GM12891 (cell line): ENCODE measurements around the gene CTXND1.

Source experiments
- PAX5 ChIP-seq: IDR thresholded peaks from 2 replicates; pipeline ENCODE4 v1.6.1; 2011; ENCODE audit warnings: low read length, moderate library complexity, mild to moderate bottlenecking; ENCODE audit not compliant: insufficient read depth, severe bottlenecking
- POLR2A ChIP-seq: IDR thresholded peaks from 2 replicates; pipeline ENCODE4 v1.6.1; 2011; ENCODE audit warnings: low read depth, low read length, control low read depth
- POLR2AphosphoS5 ChIP-seq: IDR thresholded peaks from 2 replicates; pipeline ENCODE4 v1.6.1; 2011; ENCODE audit warnings: low read depth, low read length, control low read depth
- POU2F2 ChIP-seq: IDR thresholded peaks from 2 replicates; pipeline ENCODE4 v1.6.1; 2011; ENCODE audit warnings: low read depth, mild to moderate bottlenecking, control low read depth, low read length, moderate library complexity
- SPI1 ChIP-seq: IDR thresholded peaks from 2 replicates; pipeline ENCODE4 v1.6.1; 2011; ENCODE audit warnings: low read depth, low read length, control low read depth
- TAF1 ChIP-seq: IDR thresholded peaks from 2 replicates; pipeline ENCODE4 v1.6.1; 2011; ENCODE audit warnings: low read depth, low read length, control low read depth

- TF ChIP-seq PAX5 (no peak), POLR2A (no peak), TAF1 (no peak), POLR2AphosphoS5 (no peak), SPI1 (no peak), POU2F2 (no peak)
These were observed 69.3 kb downstream of the CTXND1 start for GRCh38 chr15:80182611-80183261.
